Muscle layer of colon (tissue), 2 donors: ENCODE results near the gene A4GALT.

Experiments
- H3K27ac ChIP-seq: one replicate; pipeline ENCODE4 v1.7.0; 2013; ENCODE audit warnings: low read depth, mild to moderate bottlenecking, low read length, moderate library complexity
- H3K27me3 ChIP-seq, 2 donors: one replicate each; pipeline ENCODE4 v1.7.0; 2013; ENCODE audit warnings: low read length in 2 of 2, mild to moderate bottlenecking in 2 of 2; ENCODE audit not compliant: insufficient read depth in 2 of 2, control insufficient read depth in 1 of 2
- H3K36me3 ChIP-seq: one replicate; pipeline ENCODE4 v1.7.0; 2013; ENCODE audit warnings: mild to moderate bottlenecking, low read length; ENCODE audit not compliant: insufficient read depth
- H3K4me1 ChIP-seq: one replicate; pipeline ENCODE4 v1.7.0; 2013; ENCODE audit warnings: mild to moderate bottlenecking, low read length; ENCODE audit not compliant: insufficient read depth
- H3K4me3 ChIP-seq, 2 donors: one replicate each; pipeline ENCODE4 v1.7.0; 2013; ENCODE audit warnings: low read length in 2 of 2, low read depth in 1 of 2, mild to moderate bottlenecking in 1 of 2, moderate library complexity in 1 of 2
- H3K9ac ChIP-seq: one replicate; pipeline ENCODE4 v1.7.0; 2013; ENCODE audit warnings: low read length
- H3K9me3 ChIP-seq: one replicate; pipeline ENCODE4 v1.7.0; 2013; ENCODE audit warnings: mild to moderate bottlenecking, low read length
- donor health status: abdominal sarcoma.
- donor health status: Adenocarcinoma of cecum.

The A4GALT gene

DNA sequence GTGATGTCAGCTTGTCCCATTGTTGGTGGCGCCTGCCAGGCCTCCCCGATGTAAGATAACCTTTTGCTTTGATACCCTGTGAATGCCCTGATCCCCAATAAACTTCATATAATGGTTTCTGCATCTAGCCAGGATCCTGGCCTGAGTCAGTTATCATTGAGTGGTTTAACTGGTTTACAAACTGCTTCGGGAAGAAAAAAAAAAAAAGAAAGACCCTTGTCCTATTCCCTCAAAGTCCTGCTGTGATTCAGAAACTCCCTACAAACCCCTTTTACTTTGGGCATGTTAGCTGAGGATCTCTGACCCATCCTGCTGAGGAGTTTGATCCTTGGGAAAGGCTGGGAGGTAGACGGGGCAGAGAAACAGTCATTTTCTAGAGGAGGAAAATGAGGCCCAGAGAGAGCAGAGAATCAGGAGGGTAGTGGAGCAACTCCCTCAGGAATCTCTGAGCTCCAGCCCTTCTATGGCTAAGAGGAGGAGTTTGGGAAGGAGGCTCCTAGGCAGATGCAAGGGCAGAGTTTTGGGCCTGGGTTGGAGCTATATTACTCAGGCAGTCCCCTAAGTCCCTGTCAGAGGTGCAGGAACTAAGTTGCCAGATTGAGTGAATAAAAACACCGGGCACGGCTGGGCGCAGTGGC lies 66.1 kb downstream of the A4GALT start:
- Histone ChIP-seq H3K4me3 (no peak overlapping the region), H3K27ac (no peak overlapping the region), H3K9ac (no peak overlapping the region), H3K4me1 (no peaks in the 10 kb centered on the region), H3K27me3 (no peaks in the 10 kb centered on the region), H3K36me3 (no peaks in the 10 kb centered on the region), H3K9me3 (no peaks in the 10 kb centered on the region)

DNA sequence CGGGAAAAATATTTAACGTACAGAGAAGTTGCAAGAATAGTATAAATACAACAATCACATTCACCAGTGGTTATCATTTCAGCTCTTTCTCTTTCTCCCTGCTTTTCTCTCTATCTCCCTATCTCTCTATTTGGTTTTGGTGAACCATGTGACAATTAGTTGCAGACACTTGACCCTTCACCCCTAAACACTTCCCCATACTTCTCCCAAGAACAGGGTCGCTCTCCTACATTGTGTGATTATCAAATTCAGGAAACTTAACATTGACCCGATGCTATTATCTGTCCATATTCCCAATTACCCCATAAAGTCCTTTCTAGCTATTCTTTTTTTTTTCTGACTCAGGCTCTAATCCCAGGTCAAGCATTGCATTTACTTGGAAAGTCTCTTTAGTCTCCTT lies 66.7 kb downstream of the A4GALT start:
- Histone ChIP-seq H3K4me3 (no peak overlapping the region), H3K27ac (no peak overlapping the region), H3K4me1 (no peaks in the 10 kb centered on the region), H3K9me3 (no peaks in the 10 kb centered on the region), H3K27me3 (no peaks in the 10 kb centered on the region), H3K36me3 (no peaks in the 10 kb centered on the region), H3K9ac (no peak overlapping the region)

DNA sequence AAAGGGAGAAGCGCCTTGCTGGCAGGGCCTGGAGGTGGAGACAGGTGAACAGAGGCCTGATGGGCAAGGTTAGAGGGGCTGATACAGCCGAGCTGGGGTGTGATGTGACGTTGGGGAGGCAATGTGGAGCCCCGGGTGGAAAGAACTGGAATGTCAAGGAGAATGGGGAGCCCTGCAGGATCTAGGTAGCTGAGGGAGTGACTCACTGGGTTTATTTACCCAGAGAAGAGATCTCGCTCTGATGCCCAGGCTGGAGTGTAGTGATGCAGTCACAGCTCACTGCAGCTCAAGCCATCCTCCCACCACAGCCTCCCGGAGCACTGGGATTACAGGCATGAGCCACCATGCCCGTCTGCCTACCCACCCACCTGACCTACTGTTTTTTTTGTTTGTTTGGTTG lies 69.5 kb downstream of the A4GALT start:
- no peak overlapping the region for H3K4me3 ChIP-seq
- no peaks in the 10 kb centered on the region for H3K9me3 ChIP-seq
- no peaks in the 10 kb centered on the region for H3K27me3 ChIP-seq
- H3K27ac ChIP-seq: no peak overlapping the region
- H3K4me1 ChIP-seq: peaks cover 22% of the 10 kb centered on the region
- no peaks in the 10 kb centered on the region for H3K36me3 ChIP-seq
- no peak overlapping the region for H3K9ac ChIP-seq

DNA sequence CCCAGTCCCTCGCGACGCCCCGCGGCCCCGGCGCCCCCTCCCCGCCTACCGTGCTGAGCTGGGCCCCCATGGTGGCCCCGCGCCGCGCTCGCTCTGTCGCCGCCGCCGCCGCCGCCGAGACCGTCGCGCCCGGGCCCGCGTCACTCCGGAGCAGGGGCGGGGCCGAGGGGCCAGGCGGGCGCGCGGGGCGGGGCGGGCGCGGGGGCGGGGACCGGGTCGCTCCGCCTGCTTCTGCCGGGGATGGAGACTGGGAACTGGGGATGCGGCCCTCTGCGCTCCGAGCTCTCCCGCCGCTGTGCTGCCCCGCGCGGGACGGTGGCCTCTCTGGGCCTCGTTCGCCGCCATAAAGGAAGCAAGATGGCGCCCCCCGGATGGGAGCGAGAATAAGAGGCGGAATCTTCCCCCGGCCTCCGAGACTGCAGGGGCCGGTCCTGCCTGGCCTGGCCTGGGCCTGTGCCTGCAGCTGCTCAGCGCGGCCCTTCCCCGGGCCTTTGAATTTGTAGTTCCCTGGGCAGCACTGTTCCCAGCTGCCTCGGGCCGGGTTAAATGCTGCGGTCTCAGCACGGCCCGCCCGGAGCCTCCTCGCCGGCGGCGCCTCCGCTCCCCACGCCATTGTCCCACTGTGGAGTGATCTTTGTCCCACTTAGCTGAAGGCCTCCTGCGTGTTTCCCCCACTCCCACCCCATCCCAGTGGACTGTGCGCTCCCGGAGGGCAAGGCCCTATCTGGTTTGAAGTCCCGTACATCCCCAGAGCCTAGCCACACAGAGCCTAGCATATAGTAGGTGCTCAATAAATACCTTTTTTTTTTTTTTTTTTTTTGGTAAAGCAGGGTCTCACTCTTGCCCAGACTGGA lies 71.2 kb downstream of the A4GALT start, which contains the start of gene CYB5R3:
TSS of gene CYB5R3 (minus strand) at position 147 of the 854 bp plus-strand sequence. CDS start at position 70, 77 bp downstream.
- H3K27ac ChIP-seq: peak within 1 kb of the TSS; percentile 95

DNA sequence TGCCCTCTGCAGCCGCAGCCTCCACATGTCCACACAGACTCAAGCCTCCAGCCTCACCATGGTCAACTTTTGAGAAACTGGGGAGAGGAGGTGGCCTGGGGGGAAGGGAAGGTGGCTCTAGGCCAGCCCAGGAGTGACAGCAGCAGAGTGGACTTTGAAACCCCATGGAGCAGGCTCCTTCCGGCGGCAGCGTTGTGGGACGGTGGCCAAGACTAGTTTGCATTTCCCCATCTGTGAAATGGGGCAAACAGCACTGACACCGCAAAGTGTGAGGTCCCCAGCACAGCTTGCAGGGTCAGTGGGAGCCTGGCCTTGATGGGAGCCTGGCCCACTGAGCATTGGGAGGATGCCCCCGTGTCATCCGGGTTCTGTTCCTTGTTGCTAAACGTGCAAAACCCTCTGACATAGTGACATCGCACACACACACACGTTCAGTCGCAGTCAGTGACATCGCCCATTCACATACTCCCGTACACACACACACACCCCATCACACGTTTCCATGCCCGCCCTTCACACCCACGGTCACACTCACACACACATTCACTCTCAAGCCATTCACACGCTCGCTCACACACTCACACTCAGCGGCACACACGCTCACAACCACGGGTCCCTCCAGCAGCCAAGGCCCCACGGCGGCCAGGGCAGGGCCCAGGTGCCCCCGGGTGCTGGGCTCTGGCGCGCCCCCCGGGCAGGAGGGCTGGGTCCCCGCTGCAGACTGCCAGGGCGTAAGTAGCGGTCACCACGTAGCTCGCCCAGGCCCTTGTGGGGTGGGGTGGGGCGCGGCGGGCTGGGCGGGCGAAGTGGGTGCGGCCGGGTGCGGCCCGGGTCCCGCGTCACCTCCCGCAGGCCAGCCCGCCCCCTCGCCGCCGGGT lies 72.1 kb downstream of the A4GALT start:
- H3K4me3 ChIP-seq: peak overlapping the region; percentile 84 to 96
- H3K27me3 ChIP-seq: no peaks in the 10 kb centered on the region
- no peaks in the 10 kb centered on the region for H3K9me3 ChIP-seq
- no peaks in the 10 kb centered on the region for H3K36me3 ChIP-seq
- H3K27ac ChIP-seq: peak overlapping the region; percentile 94
- peaks cover 47% of the 10 kb centered on the region for H3K4me1 ChIP-seq
- H3K9ac ChIP-seq: peak overlapping the region; percentile 49

More for the DNA sequence above, 71.2 kb downstream of the A4GALT start, which contains the start of gene CYB5R3:
- Histone ChIP-seq H3K27me3 (no peaks in the 10 kb centered on the region), H3K4me3 (peak within 1 kb of the TSS; percentile 84 to 96), H3K4me1 (peaks cover 39% of the 10 kb centered on the region), H3K9me3 (no peaks in the 10 kb centered on the region), H3K9ac (peak within 1 kb of the TSS; percentile 49), H3K36me3 (no peaks in the 10 kb centered on the region)

DNA sequence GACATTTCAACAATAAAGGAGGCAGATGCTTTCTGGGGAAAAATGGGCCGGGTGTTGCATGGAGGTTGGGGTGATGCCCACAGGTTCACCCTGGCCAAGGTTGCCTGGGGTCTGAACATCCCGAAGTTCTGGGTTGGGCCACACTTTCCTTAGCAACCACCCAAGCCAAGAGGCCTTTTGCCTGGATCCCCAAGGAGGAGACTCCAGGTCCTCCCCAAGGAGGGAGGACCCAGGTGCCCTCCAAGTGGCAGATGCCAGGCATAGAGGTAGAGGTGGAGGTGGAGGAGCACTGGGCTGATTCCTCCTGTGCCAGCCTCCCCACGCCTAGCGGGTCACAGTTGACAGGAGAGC lies 72.7 kb downstream of the A4GALT start:
- Histone ChIP-seq H3K4me1 (peaks cover 51% of the 10 kb centered on the region), H3K9me3 (no peaks in the 10 kb centered on the region), H3K27me3 (no peaks in the 10 kb centered on the region), H3K9ac (peak overlapping the region; percentile 49), H3K4me3 (peak overlapping the region; percentile 84 to 96), H3K27ac (peak overlapping the region; percentile 94), H3K36me3 (no peaks in the 10 kb centered on the region)

DNA sequence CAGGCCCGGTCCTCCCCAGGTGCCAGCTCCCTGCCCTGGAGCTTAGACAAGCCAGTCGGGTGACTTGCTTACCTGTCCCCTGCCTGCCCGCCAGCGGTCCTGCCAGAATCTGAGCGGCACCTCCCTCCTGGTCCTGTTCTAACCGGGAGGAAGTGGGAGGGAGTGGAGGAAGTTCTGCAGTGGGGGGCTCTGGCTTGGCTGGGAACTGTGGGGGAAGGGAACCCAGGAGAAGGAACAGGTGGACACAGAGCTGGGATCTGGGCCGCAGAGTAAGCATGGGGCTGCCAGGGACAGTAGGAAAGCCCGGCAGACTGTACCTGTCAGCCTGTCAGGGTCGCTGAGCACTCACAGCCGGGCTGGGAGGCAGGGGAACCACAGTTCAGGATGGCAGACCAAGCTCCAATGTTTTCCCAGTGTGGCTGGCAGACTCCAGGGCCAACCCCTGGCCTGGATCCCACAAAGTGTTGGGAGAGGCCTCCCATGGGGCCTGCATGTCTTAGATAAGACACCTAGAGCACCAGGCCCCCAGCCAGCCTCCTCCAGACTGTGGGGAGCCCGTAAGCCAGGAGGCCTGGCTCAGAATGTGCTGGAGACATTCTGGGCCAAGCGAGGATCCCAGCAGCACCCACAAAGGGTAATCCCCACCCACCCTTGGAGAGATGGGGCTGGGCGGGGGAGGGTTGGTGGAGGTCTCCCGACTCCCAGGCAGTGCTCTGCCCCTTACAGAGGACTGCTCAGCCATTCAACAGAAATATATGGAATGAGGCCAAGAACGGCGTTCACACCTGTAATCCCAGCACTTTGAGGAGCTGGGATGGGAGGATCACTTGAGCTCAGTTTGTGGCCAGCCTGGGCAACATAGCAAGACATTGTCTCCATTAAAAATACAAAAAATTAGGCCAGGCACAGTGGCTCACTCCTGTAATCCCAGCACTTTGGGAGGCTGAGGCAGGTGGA lies 73.8 kb downstream of the A4GALT start:
- H3K9me3 ChIP-seq: no peaks in the 10 kb centered on the region
- peak overlapping the region; percentile 30 to 48 for H3K4me3 ChIP-seq
- H3K27ac ChIP-seq: peak overlapping the region; percentile 74
- no peaks in the 10 kb centered on the region for H3K27me3 ChIP-seq
- peaks cover 51% of the 10 kb centered on the region for H3K4me1 ChIP-seq
- H3K36me3 ChIP-seq: no peaks in the 10 kb centered on the region
- H3K9ac ChIP-seq: peak overlapping the region; percentile 23

DNA sequence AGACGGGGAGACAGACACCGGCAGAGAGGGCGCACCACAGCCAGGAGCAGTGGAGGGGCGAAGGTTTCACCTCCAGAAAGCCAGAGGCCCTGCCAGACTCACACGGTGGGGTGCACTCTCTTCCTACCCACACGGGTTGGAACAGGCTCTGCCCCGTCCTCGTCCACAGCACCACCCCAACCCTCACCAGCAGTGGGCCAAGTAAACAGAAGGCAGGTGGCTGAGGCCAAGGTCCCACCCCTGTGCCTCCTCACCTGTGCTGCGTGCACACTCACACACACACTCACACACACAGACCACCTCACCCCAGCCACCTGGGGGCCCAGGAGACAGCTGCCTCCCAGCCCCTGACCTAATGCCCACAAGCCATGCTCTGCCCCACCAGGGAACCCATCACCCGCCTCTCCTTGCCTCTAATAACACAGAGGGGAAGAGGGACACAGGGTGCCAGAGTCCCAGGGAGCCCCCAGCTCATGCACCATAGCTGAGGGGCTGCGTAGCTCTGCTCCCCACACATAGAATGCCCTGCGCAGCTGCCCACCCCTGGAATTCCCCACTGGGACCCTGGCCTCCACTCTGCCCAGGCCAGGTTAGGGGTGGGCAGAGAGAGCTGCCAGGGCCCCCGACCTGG lies 74.6 kb downstream of the A4GALT start:
- Histone ChIP-seq H3K4me1 (peaks cover 51% of the 10 kb centered on the region), H3K27ac (peak overlapping the region; percentile 74), H3K9ac (peak overlapping the region; percentile 23), H3K27me3 (no peaks in the 10 kb centered on the region), H3K4me3 (peak overlapping the region; percentile 31 to 48), H3K36me3 (no peaks in the 10 kb centered on the region), H3K9me3 (no peaks in the 10 kb centered on the region)

DNA sequence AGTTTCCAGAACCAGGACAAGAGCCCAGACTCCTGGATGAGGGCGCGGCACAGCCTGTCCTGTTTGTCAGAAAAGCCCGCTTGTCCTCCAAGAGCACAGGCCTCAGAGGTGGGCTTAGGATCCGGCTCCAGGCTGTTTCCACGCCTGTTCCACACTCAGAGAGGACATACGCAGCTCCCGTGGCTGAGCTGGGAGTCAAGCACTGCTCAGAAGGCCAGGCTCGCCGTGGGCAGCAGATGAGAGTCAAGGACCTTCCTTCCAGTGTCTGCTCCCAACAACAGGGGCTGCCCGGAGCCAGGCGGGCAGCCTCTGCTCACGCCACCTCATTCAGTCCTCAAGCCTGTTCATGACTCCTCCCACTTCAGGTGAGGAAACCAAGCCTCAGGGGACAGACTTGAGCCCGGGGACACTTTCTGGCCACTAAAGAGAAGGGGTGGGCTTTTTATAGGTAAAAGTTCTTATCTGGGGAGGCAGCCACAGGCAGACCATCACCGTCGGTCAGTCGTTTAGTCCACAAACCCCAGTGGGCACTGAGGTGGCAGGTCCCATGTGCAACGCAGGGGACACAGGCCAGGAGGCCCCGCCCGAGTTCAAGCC lies 75.2 kb downstream of the A4GALT start:
- Histone ChIP-seq H3K27ac (peak overlapping the region; percentile 74), H3K4me1 (peaks cover 51% of the 10 kb centered on the region)

More for the DNA sequence above, 75.2 kb downstream of the A4GALT start:
- H3K9me3 ChIP-seq: no peaks in the 10 kb centered on the region
- peak overlapping the region; percentile 31 to 48 for H3K4me3 ChIP-seq
- H3K36me3 ChIP-seq: no peaks in the 10 kb centered on the region
- peak overlapping the region; percentile 57 for H3K9ac ChIP-seq
- no peaks in the 10 kb centered on the region for H3K27me3 ChIP-seq
